H9 (cell line): ENCODE results near the gene WFDC5. TPM values are rescaled to one million over a fixed set of nuclear protein-coding genes. Genes with fewer than 3 reads are reported as not detected.

Experiments
- DNase-seq: peaks from one replicate; pipeline ENCODE4 v3.0.0-alpha.2; 2017
- H2AFZ ChIP-seq: one replicate; pipeline ENCODE4 v1.6.1; 2013; ENCODE audit warnings: mild to moderate bottlenecking, low read length, control low read depth, moderate library complexity
- H2AK5ac ChIP-seq: 2 replicates; pipeline ENCODE4 v1.6.1; 2013; ENCODE audit warnings: low read length, control low read depth, mixed read lengths; ENCODE audit not compliant: insufficient read length
- H2BK120ac ChIP-seq: one replicate; pipeline ENCODE4 v1.6.1; 2013; ENCODE audit warnings: low read depth, mild to moderate bottlenecking, low read length, control low read depth, inconsistent platforms; ENCODE audit not compliant: poor library complexity, severe bottlenecking
- H2BK12ac ChIP-seq: 2 replicates; pipeline ENCODE4 v1.6.1; 2013; ENCODE audit warnings: low read length, control low read depth, mixed read lengths, low read depth; ENCODE audit not compliant: insufficient read length
- H2BK15ac ChIP-seq: 2 replicates; pipeline ENCODE4 v1.6.1; 2013; ENCODE audit warnings: low read depth, low read length, control low read depth
- H2BK20ac ChIP-seq: one replicate; pipeline ENCODE4 v1.6.1; 2013; ENCODE audit warnings: low read depth, mild to moderate bottlenecking, low read length, control low read depth, inconsistent platforms; ENCODE audit not compliant: poor library complexity, severe bottlenecking
- H2BK5ac ChIP-seq: 2 replicates; pipeline ENCODE4 v1.6.1; 2013; ENCODE audit warnings: low read length, control low read depth, mixed read lengths; ENCODE audit not compliant: insufficient read length
- H3K14ac ChIP-seq: 2 replicates; pipeline ENCODE4 v1.6.1; 2013; ENCODE audit warnings: low read length, control low read depth; ENCODE audit not compliant: insufficient read depth
- H3K18ac ChIP-seq: 2 replicates; pipeline ENCODE4 v1.6.1; 2013; ENCODE audit warnings: low read depth, mild to moderate bottlenecking, mixed read lengths, low read length, control low read depth; ENCODE audit not compliant: insufficient read length
- H3K23ac ChIP-seq: 2 replicates; pipeline ENCODE4 v1.6.1; 2013; ENCODE audit warnings: low read length, control low read depth, mixed read lengths, low read depth; ENCODE audit not compliant: insufficient read length
- H3K23me2 ChIP-seq: 2 replicates; pipeline ENCODE4 v1.6.1; 2013; ENCODE audit warnings: low read depth, mild to moderate bottlenecking, mixed read lengths, low read length, control low read depth; ENCODE audit not compliant: insufficient read length, poor library complexity, severe bottlenecking
- H3K27ac ChIP-seq: 2 replicates; pipeline ENCODE4 v1.5.1; 2013; ENCODE audit warnings: low read length, control low read depth, mixed read lengths, low read depth; ENCODE audit not compliant: insufficient read length
- H3K27me3 ChIP-seq: 2 replicates; pipeline ENCODE4 v1.6.1; 2013; ENCODE audit warnings: low read length, control low read depth, inconsistent platforms; ENCODE audit not compliant: insufficient read depth
- H3K4ac ChIP-seq: 2 replicates; pipeline ENCODE4 v1.6.1; 2013; ENCODE audit warnings: low read depth, mild to moderate bottlenecking, control low read depth, inconsistent platforms, low read length, moderate library complexity
- H3K4me1 ChIP-seq: 2 replicates; pipeline ENCODE4 v1.6.1; 2013; ENCODE audit warnings: low read length, control low read depth, inconsistent platforms; ENCODE audit not compliant: insufficient read depth
- H3K4me2 ChIP-seq: 2 replicates; pipeline ENCODE4 v1.6.1; 2013; ENCODE audit warnings: low read length, control low read depth, mixed read lengths; ENCODE audit not compliant: insufficient read length, insufficient read depth
- H3K56ac ChIP-seq: 2 replicates; pipeline ENCODE4 v1.6.1; 2013; ENCODE audit warnings: low read depth, mild to moderate bottlenecking, mixed read lengths, low read length, control low read depth; ENCODE audit not compliant: insufficient read length
- H3K79me1 ChIP-seq: 2 replicates; pipeline ENCODE4 v1.6.1; 2013; ENCODE audit warnings: low read depth, mild to moderate bottlenecking, moderate library complexity, low read length, control low read depth, inconsistent platforms; ENCODE audit not compliant: insufficient read depth, poor library complexity, severe bottlenecking
- H3K79me2 ChIP-seq: 2 replicates; pipeline ENCODE4 v1.6.1; 2013; ENCODE audit warnings: low read length, control low read depth, inconsistent platforms; ENCODE audit not compliant: insufficient read depth
- H3K9ac ChIP-seq: 2 replicates; pipeline ENCODE4 v1.6.1; 2013; ENCODE audit warnings: low read length, control low read depth, mixed read lengths; ENCODE audit not compliant: insufficient read length; ENCODE audit errors: extremely low read depth
- H3K9me3 ChIP-seq: one replicate; pipeline ENCODE4 v1.6.1; 2013; ENCODE audit warnings: low read depth, low read length, inconsistent platforms; ENCODE audit not compliant: control insufficient read depth
- H3T11ph ChIP-seq: one replicate; pipeline ENCODE4 v1.6.1; 2013; ENCODE audit warnings: mild to moderate bottlenecking, low read length, control low read depth, inconsistent platforms
- H4K20me1 ChIP-seq: one replicate; pipeline ENCODE4 v1.6.1; 2013; ENCODE audit not compliant: control insufficient read depth, insufficient read length, insufficient read depth
- H4K5ac ChIP-seq: 2 replicates; pipeline ENCODE4 v1.6.1; 2013; ENCODE audit warnings: low read depth, mild to moderate bottlenecking, mixed read lengths, low read length, control low read depth; ENCODE audit not compliant: insufficient read length
- H4K8ac ChIP-seq: replicated peaks from 2 replicates; pipeline ENCODE4 v1.6.1; 2013; ENCODE audit warnings: low read length, control low read depth, mixed read lengths, low read depth; ENCODE audit not compliant: insufficient read length
- H4K91ac ChIP-seq: 2 replicates; pipeline ENCODE4 v1.6.1; 2013; ENCODE audit warnings: low read depth, mild to moderate bottlenecking, moderate library complexity, mixed read lengths, low read length, control low read depth; ENCODE audit not compliant: insufficient read length
- H3K27ac Mint-ChIP-seq, 3 experiments: 2 replicates in 2 of 3; 3 replicates in 1 of 3; pipeline ENCODE4 v1.8.0; 2020 to 2021; ENCODE audit warnings: mixed read lengths in 3 of 3, mild to moderate bottlenecking in 1 of 3, moderate library complexity in 1 of 3
- H3K27me3 Mint-ChIP-seq: 2 replicates; pipeline ENCODE4 v1.8.0; 2021; ENCODE audit warnings: low read depth, mild to moderate bottlenecking, moderate library complexity, mixed read lengths
- H3K36me3 Mint-ChIP-seq, 3 experiments: 2 replicates in 2 of 3; 3 replicates in 1 of 3; pipeline ENCODE4 v1.8.0; 2020 to 2021; ENCODE audit warnings: low read depth in 3 of 3, mixed read lengths in 3 of 3; ENCODE audit not compliant: insufficient read depth in 1 of 3
- H3K4me1 Mint-ChIP-seq, 2 experiments: 2 replicates each; pipeline ENCODE4 v1.8.0; 2020; ENCODE audit warnings: mixed read lengths in 2 of 2
- H3K4me3 Mint-ChIP-seq, 2 experiments: 2 replicates in 1 of 2; 3 replicates in 1 of 2; pipeline ENCODE4 v1.8.0; 2020 to 2021; ENCODE audit warnings: mild to moderate bottlenecking in 2 of 2, mixed read lengths in 2 of 2, moderate library complexity in 1 of 2
- H3K9me3 Mint-ChIP-seq, 2 experiments: 2 replicates in 1 of 2; 3 replicates in 1 of 2; pipeline ENCODE4 v1.8.0; 2020; ENCODE audit warnings: mild to moderate bottlenecking in 2 of 2, mixed read lengths in 2 of 2, moderate library complexity in 1 of 2
- CTCF ChIP-seq: fragments of 200-600 bp; sonication (generic); conservative IDR thresholded peaks from 3 replicates; pipeline ENCODE4 v1.8.0; 2021; ENCODE audit warnings: antibody characterized with exemption, mild to moderate bottlenecking
- WGBS: extraction: QIAGEN DNeasy Blood & Tissue Kit; methylation state at CpG from one replicate; pipeline ENCODE4 v1.1.7; 2013; ENCODE audit warnings: missing lambda C conversion rate, low lambda C conversion rate, mixed read lengths; ENCODE audit not compliant: insufficient read length; ENCODE audit errors: extremely low coverage; 5-methylcytosine and 5-hydroxymethylcytosine counted together
- total RNA-seq: library from RNA; stranded (reverse); gene quantifications from 2 replicates; pipeline ENCODE4 v1.2.1, GENCODE V29; 2021

Gene WFDC5
- total RNA-seq, 1 experiment from 2014 or later = not detected

DNA sequence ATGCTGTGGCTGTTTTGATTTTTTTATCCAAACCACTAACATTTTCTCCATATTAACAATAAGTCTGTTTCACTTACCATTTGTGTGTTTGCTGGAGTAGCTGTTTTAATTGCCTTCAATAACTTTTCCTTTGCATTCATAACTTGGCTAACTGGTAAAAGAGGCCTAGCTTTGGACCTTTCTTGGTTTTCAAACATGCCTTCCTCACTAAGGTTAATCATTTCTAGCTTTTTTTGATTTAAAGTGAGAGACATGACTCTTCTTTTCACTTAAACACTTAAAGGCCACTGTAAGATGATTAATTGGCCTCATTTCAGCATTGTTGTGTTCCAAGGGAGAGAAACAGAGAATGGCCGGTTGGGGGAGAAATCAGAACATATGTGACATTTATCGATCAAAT lies 6.4 kb upstream of the WFDC5 start:
- no peak overlapping the region for H3T11ph ChIP-seq
- H3K4ac ChIP-seq = no peak overlapping the region
- H3K14ac ChIP-seq = no peak overlapping the region
- no peak overlapping the region for H2BK120ac ChIP-seq
- no peak overlapping the region for H3K9ac ChIP-seq
- no peak overlapping the region for H2BK15ac ChIP-seq
- H3K23me2 ChIP-seq = no peaks in the 10 kb centered on the region
- peaks cover 0 to 3% of the 10 kb centered on the region in 2 experiments; a peak in 3 of 5 replicates for H3K9me3 Mint-ChIP-seq
- H3K4me3 Mint-ChIP-seq = no peak overlapping the region
- no peak overlapping the region for H2AFZ ChIP-seq
- H3K27me3 ChIP-seq = no peaks in the 10 kb centered on the region
- H3K4me1 ChIP-seq = no peaks in the 10 kb centered on the region
- no peak overlapping the region for H2BK5ac ChIP-seq
- H4K8ac ChIP-seq = no peak overlapping the region
- no peak overlapping the region for H3K18ac ChIP-seq
- no peaks in the 10 kb centered on the region for H3K79me2 ChIP-seq
- no peak overlapping the region for H3K27ac ChIP-seq
- WGBS = no CpG with 5 or more reads among the region's 2 CpGs
- H3K4me1 Mint-ChIP-seq = no peaks in the 10 kb centered on the region
- no peaks in the 10 kb centered on the region for H3K36me3 Mint-ChIP-seq
- no peaks in the 10 kb centered on the region for H4K20me1 ChIP-seq
- H2AK5ac ChIP-seq = no peak overlapping the region
- no peak overlapping the region for H4K91ac ChIP-seq
- no peak overlapping the region for H3K23ac ChIP-seq
- no peaks in the 10 kb centered on the region for H3K9me3 ChIP-seq
- H3K27me3 Mint-ChIP-seq = peaks cover 15% of the 10 kb centered on the region
- H3K4me2 ChIP-seq = no peak overlapping the region
- H3K79me1 ChIP-seq = no peaks in the 10 kb centered on the region
- no peak for TF ChIP-seq CTCF
- no peak overlapping the region for H2BK12ac ChIP-seq
- no peak overlapping the region for H2BK20ac ChIP-seq
- DNase-seq = no peak
- no peak overlapping the region for H3K27ac Mint-ChIP-seq
- H3K56ac ChIP-seq = no peak overlapping the region
- no peak overlapping the region for H4K5ac ChIP-seq
